Lower leg skin (tissue), 3 donors: ENCODE data around the gene KCNMA1.

Source experiments
- CTCF ChIP-seq, 3 donors: fragments of 450-650 bp; IDR thresholded peaks; one replicate each; pipeline ENCODE4 v1.5.1; 2016; ENCODE audit warnings: antibody characterized with exemption in 3 of 3, mild to moderate bottlenecking in 3 of 3, moderate library complexity in 2 of 3
- POLR2A ChIP-seq, 2 donors: fragments of 450-650 bp; IDR thresholded peaks; one replicate each; pipeline ENCODE4 v1.6.1; 2016 to 2017; ENCODE audit warnings: antibody characterized with exemption in 2 of 2, mild to moderate bottlenecking in 1 of 2, moderate library complexity in 1 of 2

- no peak for TF ChIP-seq POLR2A (IDR thresholded peaks at IDR 0.05)
- TF ChIP-seq CTCF (IDR thresholded peaks at IDR 0.05): no peak
Observed at GRCh38 chr10:77608281-77608680, 29.3 kb downstream of the KCNMA1 start.
